Endothelial cell (in vitro differentiated cells): ENCODE results near the gene GNG13. TPM values are rescaled to one million over a fixed set of nuclear protein-coding genes. Genes with fewer than 3 reads are reported as not detected.

Experiments
- DNase-seq: peaks from one replicate; pipeline ENCODE4 v3.0.0; 2021; ENCODE audit warnings: low spot score
- H3K27ac Mint-ChIP-seq: one replicate; pipeline ENCODE4 v1.8.0; 2021; ENCODE audit warnings: mixed read lengths, inconsistent platforms; ENCODE audit not compliant: unreplicated experiment
- H3K27me3 Mint-ChIP-seq: one replicate; pipeline ENCODE4 v1.8.0; 2021; ENCODE audit warnings: mild to moderate bottlenecking, moderate library complexity, mixed read lengths, inconsistent platforms; ENCODE audit not compliant: unreplicated experiment
- H3K36me3 Mint-ChIP-seq: one replicate; pipeline ENCODE4 v1.8.0; 2021; ENCODE audit warnings: mild to moderate bottlenecking, low read depth, mixed read lengths, inconsistent platforms; ENCODE audit not compliant: unreplicated experiment
- H3K4me1 Mint-ChIP-seq: one replicate; pipeline ENCODE4 v1.8.0; 2021; ENCODE audit warnings: mild to moderate bottlenecking, mixed read lengths, inconsistent platforms; ENCODE audit not compliant: unreplicated experiment
- H3K4me3 Mint-ChIP-seq: one replicate; pipeline ENCODE4 v1.8.0; 2021; ENCODE audit warnings: mild to moderate bottlenecking, mixed read lengths, inconsistent platforms; ENCODE audit not compliant: unreplicated experiment
- H3K9me3 Mint-ChIP-seq: one replicate; pipeline ENCODE4 v1.8.0; 2021; ENCODE audit warnings: mixed read lengths, inconsistent platforms; ENCODE audit not compliant: unreplicated experiment
- total RNA-seq: library from RNA; stranded (reverse); fragmentation: NEBNext Ultra II Directional; extraction: Animal tissue kit (Norgen Biotek cat#: 25700); gene quantifications from one replicate; pipeline ENCODE4 v1.2.1, GENCODE V29; 2021; ENCODE audit not compliant: unreplicated experiment
- TF ChIP-seq, protein P1 (sequence below): fragments of 200-600 bp; sonication (generic); IDR thresholded peaks from one replicate; pipeline ENCODE4 v1.5.0; 2021; ENCODE audit warnings: antibody characterized with exemption; ENCODE audit not compliant: unreplicated experiment

Gene GNG13
- total RNA-seq, 1 donor from 2014 or later, result not detected

DNA sequence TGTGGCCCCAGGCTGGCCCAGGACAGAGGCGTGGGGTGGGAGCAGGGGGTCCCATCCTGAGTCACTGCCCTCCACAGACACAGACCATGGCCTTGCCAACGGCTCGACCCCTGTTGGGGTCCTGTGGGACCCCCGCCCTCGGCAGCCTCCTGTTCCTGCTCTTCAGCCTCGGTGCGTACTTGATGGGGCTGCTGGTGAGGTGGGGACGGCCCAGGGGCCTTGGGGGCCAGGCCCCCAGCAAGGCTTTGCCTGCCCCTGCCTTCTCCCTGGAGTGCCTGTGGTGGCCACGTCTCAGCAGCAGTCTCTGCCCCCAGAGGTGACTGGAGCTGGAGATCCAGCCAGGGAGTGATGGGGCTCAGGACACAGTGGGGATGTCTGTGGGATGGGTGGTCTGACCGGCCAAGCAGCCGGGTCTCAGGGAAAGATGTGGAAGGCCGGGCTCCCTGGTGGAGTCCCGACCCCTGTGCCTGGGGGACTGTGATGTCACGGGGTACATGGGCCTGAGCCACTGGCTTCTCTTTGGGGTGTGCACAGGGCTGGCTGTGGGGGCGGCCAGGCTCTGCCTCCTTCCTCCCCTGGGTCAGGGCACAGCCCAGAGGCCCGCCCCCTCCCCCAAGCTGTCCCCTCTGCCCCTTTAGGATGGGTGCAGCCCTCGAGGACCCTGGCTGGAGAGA is 37.8 kb downstream of the GNG13 start:
- Mint-ChIP-seq H3K4me1 (no peaks in the 10 kb centered on the region), H3K27ac (no peak overlapping the region), H3K36me3 (no peaks in the 10 kb centered on the region), H3K4me3 (no peak overlapping the region), H3K27me3 (peaks cover 4% of the 10 kb centered on the region), H3K9me3 (no peaks in the 10 kb centered on the region)
- TF ChIP-seq, protein P1, sequence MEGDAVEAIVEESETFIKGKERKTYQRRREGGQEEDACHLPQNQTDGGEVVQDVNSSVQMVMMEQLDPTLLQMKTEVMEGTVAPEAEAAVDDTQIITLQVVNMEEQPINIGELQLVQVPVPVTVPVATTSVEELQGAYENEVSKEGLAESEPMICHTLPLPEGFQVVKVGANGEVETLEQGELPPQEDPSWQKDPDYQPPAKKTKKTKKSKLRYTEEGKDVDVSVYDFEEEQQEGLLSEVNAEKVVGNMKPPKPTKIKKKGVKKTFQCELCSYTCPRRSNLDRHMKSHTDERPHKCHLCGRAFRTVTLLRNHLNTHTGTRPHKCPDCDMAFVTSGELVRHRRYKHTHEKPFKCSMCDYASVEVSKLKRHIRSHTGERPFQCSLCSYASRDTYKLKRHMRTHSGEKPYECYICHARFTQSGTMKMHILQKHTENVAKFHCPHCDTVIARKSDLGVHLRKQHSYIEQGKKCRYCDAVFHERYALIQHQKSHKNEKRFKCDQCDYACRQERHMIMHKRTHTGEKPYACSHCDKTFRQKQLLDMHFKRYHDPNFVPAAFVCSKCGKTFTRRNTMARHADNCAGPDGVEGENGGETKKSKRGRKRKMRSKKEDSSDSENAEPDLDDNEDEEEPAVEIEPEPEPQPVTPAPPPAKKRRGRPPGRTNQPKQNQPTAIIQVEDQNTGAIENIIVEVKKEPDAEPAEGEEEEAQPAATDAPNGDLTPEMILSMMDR, result no peak
- no peak for DNase-seq

DNA sequence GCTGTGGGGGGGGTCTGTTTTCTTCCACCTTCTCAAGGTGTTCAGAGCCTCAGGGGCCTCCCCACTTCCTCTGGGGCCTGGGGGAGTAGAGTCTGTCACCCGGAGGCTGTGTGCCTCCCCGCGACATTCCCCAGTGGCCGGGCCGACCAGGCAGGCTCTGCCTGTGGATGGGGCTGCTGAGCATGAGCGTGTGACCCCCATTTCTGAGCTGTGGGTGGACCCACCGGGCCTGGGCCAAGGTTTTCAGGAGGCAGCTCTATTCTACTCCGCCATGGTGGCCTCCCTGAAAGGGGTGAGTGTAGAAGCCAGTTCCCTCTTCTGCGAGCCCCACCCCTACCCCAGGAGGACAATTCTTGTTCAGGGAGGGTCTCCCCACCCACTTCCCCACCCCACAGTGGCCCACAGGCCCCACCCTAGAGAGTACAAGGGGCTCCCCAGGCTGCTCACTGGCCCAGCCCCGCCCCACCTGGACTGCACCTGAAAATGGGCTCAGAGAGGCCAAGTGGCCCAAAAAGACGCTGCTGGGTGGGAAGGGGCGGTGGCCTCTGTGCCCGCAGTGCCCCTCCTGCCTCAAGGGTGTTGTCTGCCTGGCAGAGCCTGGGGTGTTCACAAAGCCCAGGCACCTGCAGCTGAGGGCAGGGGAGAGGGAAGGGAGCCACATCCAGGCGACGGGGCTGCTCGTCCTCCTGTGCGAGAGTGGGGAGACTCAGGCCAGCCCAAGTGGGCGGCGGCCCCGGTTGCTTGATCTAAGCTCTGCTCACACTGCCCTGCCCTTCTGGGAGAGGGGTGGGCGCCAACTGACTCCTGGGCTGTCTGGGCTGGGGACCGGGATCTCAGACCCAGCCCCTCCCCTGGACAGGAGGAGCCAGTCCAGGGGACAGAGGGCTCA is 38.7 kb downstream of the GNG13 start:
- Mint-ChIP-seq H3K27me3 (peaks cover 4% of the 10 kb centered on the region), H3K4me3 (no peak overlapping the region), H3K36me3 (no peaks in the 10 kb centered on the region), H3K9me3 (no peaks in the 10 kb centered on the region), H3K4me1 (no peaks in the 10 kb centered on the region), H3K27ac (no peak overlapping the region)
- no peak for DNase-seq
- TF ChIP-seq, protein P1, result no peak

DNA sequence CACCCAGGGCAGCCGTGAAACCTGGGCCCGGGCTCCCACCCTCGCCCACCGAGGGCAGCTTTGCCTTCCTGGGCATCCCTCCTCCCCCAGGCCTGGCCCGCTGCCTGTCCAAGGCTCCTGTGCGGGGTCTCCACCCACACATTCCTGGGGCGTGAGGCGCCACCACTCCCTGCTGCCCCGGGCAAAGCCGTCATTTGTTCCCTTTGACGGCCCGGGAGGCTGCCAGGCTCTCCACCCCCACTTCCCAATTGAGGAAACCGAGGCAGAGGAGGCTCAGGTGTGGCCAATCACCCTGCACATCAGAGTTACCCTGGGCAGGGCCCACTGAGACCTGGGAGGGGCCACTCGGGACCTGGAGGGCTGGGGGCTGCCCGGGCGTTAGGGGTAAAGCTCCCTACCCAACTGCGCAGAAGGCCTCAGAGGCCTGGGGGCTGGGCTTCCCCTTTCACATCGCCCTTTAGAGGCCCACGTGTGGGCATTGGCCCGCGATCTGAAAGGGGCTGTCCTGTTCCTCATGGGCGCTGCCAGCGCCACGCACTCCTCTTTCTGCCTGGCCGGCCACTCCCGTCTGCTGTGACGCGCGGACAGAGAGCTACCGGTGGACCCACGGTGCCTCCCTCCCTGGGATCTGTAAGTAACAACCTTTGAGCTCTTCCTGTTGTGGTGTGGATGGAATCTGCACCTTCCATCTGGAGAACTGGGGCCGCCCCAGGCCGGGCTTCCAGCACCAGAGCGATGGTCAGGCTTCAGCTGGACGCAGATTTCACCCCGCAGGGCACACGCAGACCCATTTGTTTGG is 39.8 kb downstream of the GNG13 start, which contains the start of gene MSLN:
MSLN (plus strand) TSS at position 190 of the 799 bp plus-strand sequence. CDS start 1,947 bp downstream, outside the sequence.
- Mint-ChIP-seq H3K27ac (no peak within 1 kb of the TSS), H3K9me3 (no peaks in the 10 kb centered on the region), H3K36me3 (no peaks in the 10 kb centered on the region), H3K27me3 (peaks cover 3% of the 10 kb centered on the region), H3K4me1 (no peaks in the 10 kb centered on the region), H3K4me3 (no peak within 1 kb of the TSS)
- TF ChIP-seq, protein P1, result no peak
- no peak for DNase-seq

DNA sequence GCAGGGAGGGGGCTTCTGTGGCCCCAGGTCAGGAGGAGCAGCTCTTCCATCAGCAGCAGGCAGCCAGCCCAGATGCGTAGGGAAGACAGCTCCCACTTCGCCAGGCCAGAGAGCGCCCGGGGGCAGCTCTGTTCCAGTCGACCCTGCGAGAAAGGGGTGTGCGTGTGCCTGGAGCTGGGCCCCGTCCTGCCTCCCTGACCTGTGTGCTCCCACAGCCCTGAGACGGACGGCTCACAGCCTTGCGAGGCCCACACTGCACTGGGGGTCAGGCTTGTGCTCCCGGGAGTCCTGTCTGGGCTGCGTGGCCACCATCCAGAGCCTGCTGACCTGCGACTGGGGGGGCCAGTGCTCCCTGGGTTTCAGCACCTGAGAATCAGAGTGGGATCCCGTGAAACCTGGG is 40.5 kb downstream of the GNG13 start:
- Mint-ChIP-seq H3K9me3 (no peaks in the 10 kb centered on the region), H3K36me3 (no peaks in the 10 kb centered on the region), H3K27ac (no peak overlapping the region)

More for the DNA sequence above, 40.5 kb downstream of the GNG13 start:
- no peak for DNase-seq
- peaks cover 3% of the 10 kb centered on the region for H3K27me3 Mint-ChIP-seq
- TF ChIP-seq, protein P1, result no peak
- H3K4me3 Mint-ChIP-seq, result no peak overlapping the region
- H3K4me1 Mint-ChIP-seq, result no peaks in the 10 kb centered on the region
